Measurements from ENCODE around the gene TTF1. TPM values are rescaled to one million over a fixed set of nuclear protein-coding genes. Genes with fewer than 3 reads are reported as not detected.

TTF1 gene
- polyA plus RNA-seq, 1 experiment: 5.9 TPM

DNA sequence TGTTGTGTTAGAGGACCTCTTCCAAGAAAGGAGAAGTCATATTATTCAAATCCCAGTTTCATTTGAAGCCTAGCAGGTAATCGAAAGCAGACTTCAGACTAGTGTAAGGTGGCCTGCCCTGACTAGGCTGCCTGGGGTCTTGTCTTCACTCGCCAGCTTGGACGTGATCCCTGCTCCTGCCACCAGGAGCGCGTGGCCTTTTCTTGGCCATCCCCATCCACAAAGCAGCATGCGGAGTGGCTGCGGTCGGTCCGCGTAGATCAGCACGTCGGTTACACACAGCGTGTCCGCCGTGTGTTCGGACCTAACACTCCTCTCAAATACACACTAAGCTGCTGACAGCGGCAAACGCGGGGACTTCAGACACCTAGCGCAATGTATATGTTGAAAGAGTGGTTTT lies 40.7 kb upstream of the TTF1 start:
- CTCF ChIA-PET: no interaction called here
- TF ChIP-seq, protein P1, sequence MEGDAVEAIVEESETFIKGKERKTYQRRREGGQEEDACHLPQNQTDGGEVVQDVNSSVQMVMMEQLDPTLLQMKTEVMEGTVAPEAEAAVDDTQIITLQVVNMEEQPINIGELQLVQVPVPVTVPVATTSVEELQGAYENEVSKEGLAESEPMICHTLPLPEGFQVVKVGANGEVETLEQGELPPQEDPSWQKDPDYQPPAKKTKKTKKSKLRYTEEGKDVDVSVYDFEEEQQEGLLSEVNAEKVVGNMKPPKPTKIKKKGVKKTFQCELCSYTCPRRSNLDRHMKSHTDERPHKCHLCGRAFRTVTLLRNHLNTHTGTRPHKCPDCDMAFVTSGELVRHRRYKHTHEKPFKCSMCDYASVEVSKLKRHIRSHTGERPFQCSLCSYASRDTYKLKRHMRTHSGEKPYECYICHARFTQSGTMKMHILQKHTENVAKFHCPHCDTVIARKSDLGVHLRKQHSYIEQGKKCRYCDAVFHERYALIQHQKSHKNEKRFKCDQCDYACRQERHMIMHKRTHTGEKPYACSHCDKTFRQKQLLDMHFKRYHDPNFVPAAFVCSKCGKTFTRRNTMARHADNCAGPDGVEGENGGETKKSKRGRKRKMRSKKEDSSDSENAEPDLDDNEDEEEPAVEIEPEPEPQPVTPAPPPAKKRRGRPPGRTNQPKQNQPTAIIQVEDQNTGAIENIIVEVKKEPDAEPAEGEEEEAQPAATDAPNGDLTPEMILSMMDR (IDR thresholded peaks at IDR 0.05; ENCODE audit: insufficient read depth, low read depth, low read length): peak; percentile 14; the same call in 1 of the 2 replicates
- POLR2A ChIA-PET: no interaction called here
- Histone ChIP-seq H3K36me3 (ENCODE audit: control insufficient read depth, insufficient read depth, low read length) (no peaks in the 10 kb centered on the region), H3K27me3 (ENCODE audit: control insufficient read depth, insufficient read depth, low read length) (peaks cover 10% of the 10 kb centered on the region), H3K4me3 (ENCODE audit: low read depth, low read length) (no peak overlapping the region)
- DNase-seq (ENCODE audit: low read depth): no peak

DNA sequence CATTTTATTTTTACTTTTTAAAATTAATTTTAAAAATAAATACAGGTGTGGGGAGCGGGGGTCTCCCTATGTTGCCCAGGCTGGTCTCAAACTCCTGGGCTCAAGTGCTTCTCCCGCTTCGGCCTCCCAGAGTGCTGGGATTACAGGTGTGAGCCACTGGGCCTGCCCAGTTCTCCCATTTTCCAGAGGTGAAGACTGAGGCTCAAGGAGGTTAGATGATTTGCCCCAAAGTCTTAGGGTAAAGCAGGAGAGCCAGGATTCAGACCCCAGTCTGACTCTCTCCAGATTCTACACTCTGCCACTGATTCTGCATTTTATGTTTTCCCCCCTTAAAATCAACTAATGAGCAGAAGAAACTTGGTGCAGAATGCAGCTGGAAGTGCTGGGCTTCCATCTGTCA lies 40.2 kb upstream of the TTF1 start:
- Histone ChIP-seq H3K27me3 (ENCODE audit: control insufficient read depth, insufficient read depth, low read length) (peaks cover 10% of the 10 kb centered on the region), H3K36me3 (ENCODE audit: control insufficient read depth, insufficient read depth, low read length) (no peaks in the 10 kb centered on the region), H3K4me3 (ENCODE audit: low read depth, low read length) (no peak overlapping the region)
- TF ChIP-seq, protein P1 (IDR thresholded peaks at IDR 0.05; ENCODE audit: insufficient read depth, low read depth, low read length): no peak
- ChIA-PET CTCF (no interaction called here), POLR2A (no interaction called here)
- no peak for DNase-seq (ENCODE audit: low read depth)

DNA sequence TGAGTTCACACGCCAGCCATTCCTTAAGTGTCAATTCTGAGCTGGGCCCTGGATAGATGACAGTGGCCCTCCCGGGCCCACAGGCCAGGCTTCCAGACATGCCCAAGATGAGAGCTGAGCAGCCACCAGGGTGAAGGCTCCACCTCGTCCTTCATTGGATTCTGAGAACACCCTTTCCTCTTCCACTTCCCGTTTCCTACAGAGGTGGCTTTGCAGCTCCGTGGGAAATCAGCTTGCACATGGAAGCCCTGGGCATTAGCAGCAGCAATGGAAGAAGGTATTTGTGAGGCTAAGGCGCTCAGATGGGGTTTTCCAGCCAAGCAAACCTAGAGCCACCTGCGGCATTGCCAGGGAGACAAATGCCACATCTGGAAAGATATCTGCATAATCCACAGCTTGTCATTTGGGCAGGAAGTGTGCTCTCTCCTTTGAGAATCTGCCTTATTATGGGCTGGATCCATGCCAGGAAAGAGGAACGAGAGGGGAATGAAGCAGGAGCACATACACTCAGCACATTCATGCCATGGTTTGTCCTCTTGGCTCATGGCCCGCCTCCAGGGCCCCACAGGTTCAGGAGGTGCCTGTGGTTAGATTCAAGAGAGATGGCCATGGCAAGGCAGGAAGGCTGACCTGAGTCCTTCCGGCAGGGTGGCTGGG lies 37.4 kb upstream of the TTF1 start:
- no peak for DNase-seq (ENCODE audit: low read depth)
- TF ChIP-seq, protein P1 (IDR thresholded peaks at IDR 0.05; ENCODE audit: insufficient read depth, low read depth, low read length): no peak
- Histone ChIP-seq H3K4me3 (ENCODE audit: low read depth, low read length) (no peak overlapping the region), H3K27me3 (ENCODE audit: control insufficient read depth, insufficient read depth, low read length) (peaks cover 14% of the 10 kb centered on the region), H3K36me3 (ENCODE audit: control insufficient read depth, insufficient read depth, low read length) (no peaks in the 10 kb centered on the region)
- ChIA-PET CTCF (no interaction called here), POLR2A (no interaction called here)

DNA sequence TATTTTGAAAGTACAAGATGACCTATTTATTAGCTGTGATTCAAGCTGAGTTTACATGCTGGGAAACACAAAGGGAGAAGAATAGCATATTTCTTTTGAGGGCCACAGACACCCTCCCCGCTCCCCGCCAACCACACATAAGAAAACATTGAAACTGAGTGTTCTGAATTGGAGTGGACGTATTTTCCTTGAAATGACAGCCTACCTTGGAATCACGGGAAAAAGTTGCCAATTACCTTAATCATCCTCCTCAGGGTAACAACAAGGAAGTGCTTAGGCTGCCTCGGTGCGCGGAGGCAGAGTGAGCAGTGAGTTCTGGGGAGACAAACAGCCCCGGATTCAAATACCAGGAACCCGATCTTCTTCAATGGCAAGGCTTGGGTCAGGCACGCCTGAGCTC lies 34.8 kb upstream of the TTF1 start:
- ChIA-PET POLR2A (no interaction called here), CTCF (no interaction called here)
- TF ChIP-seq, protein P1 (IDR thresholded peaks at IDR 0.05; ENCODE audit: insufficient read depth, low read depth, low read length): no peak
- H3K27me3 ChIP-seq (ENCODE audit: control insufficient read depth, insufficient read depth, low read length): peaks cover 5% of the 10 kb centered on the region
- no peak overlapping the region for H3K4me3 ChIP-seq (ENCODE audit: low read depth, low read length)
- DNase-seq (ENCODE audit: low read depth): no peak
- H3K36me3 ChIP-seq (ENCODE audit: control insufficient read depth, insufficient read depth, low read length): no peaks in the 10 kb centered on the region

DNA sequence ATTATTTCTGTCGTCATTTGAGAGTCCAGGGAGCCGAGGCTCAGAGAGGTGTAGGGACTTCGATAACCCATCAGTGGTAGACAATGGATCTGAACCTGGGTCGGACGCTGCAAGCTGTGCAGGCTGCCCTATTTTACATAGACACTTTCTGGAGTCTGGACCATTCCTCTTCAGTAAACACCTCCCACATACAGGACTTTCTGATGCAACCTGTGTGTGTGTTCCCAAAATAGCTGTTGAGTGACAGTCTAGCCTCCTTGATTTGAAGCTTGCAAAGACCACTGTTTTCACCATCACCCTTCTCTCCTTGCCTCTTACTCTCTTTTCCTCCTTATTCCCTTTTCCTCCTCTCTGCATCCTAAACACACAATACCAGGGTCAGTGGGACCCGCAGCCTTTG lies 34.1 kb upstream of the TTF1 start:
- ChIA-PET CTCF (no interaction called here), POLR2A (no interaction called here)
- no peak for DNase-seq (ENCODE audit: low read depth)
- TF ChIP-seq, protein P1 (IDR thresholded peaks at IDR 0.05; ENCODE audit: insufficient read depth, low read depth, low read length): no peak
- Histone ChIP-seq H3K27me3 (ENCODE audit: control insufficient read depth, insufficient read depth, low read length) (peaks cover 5% of the 10 kb centered on the region), H3K4me3 (ENCODE audit: low read depth, low read length) (no peak overlapping the region), H3K36me3 (ENCODE audit: control insufficient read depth, insufficient read depth, low read length) (no peaks in the 10 kb centered on the region)
